Upper lobe of left lung (tissue), 6 donors: ENCODE measurements around the gene C6. TPM values are rescaled to one million over a fixed set of nuclear protein-coding genes. Genes with fewer than 3 reads are reported as not detected.
"Not testable (repeated sequence)": the region's sequence is repeated elsewhere in the genome, so short reads cannot be mapped to it uniquely, and the experiment has no call there.

Source experiments
- ATAC-seq, 2 donors: fragments of 200-7000 bp; cut with Tn5 transposase; one replicate each; pipeline ENCODE4 v1.9.1; 2022; ENCODE audit warnings: mild to moderate bottlenecking in 2 of 2, moderate library complexity in 2 of 2; ENCODE audit not compliant: low FRiP score in 2 of 2
- DNase-seq, 2 donors: peaks; one replicate each; pipeline ENCODE4 v3.0.0-alpha.2; 2019 to 2020
- H3K27ac ChIP-seq, 4 donors: fragments of 200-600 bp; sonication (generic); one replicate each; pipeline ENCODE4 v1.5.1; 2016 to 2019
- H3K27me3 ChIP-seq, 4 donors: fragments of 200-600 bp; sonication (generic); one replicate each; pipeline ENCODE4 v1.5.1; 2017 to 2019
- H3K36me3 ChIP-seq, 4 donors: fragments of 200-600 bp; sonication (generic); one replicate each; pipeline ENCODE4 v1.5.1; 2016 to 2019
- H3K4me1 ChIP-seq, 4 donors: fragments of 200-600 bp; sonication (generic); one replicate each; pipeline ENCODE4 v1.5.1; 2018 to 2019
- H3K4me3 ChIP-seq, 4 donors: fragments of 200-600 bp; sonication (generic); one replicate each; pipeline ENCODE4 v1.5.1; 2017 to 2019; ENCODE audit warnings: mild to moderate bottlenecking in 2 of 4, moderate library complexity in 1 of 4
- H3K9me3 ChIP-seq, 4 donors: fragments of 200-600 bp; sonication (generic); one replicate each; pipeline ENCODE4 v1.5.1; 2018 to 2019
- CTCF ChIP-seq, 6 experiments: fragments of 450-650 bp in 4 of 6; fragments of 200-600 bp in 2 of 6; sonication (generic) in 2 of 6; IDR thresholded peaks; one replicate each; pipeline ENCODE4 v1.5.1; 2016 to 2019; ENCODE audit warnings: antibody characterized with exemption in 6 of 6
- EP300 ChIP-seq, 4 donors: sonication (generic); formaldehyde crosslinking; IDR thresholded peaks; one replicate each; pipeline ENCODE4 v1.5.1; 2017; ENCODE audit warnings: antibody characterized with exemption in 4 of 4, control low read depth in 2 of 4
- POLR2A ChIP-seq, 4 donors: fragments of 450-650 bp; IDR thresholded peaks; one replicate each; pipeline ENCODE4 v1.5.1; 2016 to 2017; ENCODE audit warnings: antibody characterized with exemption in 4 of 4, mild to moderate bottlenecking in 2 of 4
- POLR2AphosphoS5 ChIP-seq, 2 donors: sonication (generic); formaldehyde crosslinking; IDR thresholded peaks; one replicate each; pipeline ENCODE4 v1.5.1; 2017; ENCODE audit warnings: antibody characterized with exemption in 2 of 2
- WGBS, 2 donors: methylation state at CpG; one replicate each; pipeline ENCODE4 v1.1.5; 2017 to 2018; 5-methylcytosine and 5-hydroxymethylcytosine counted together
- total RNA-seq, 6 donors: library from RNA; depleted of rRNA in 4 of 6; stranded (reverse); fragments of >200 nt in 4 of 6; gene quantifications; one replicate each; pipeline versions ENCODE4 v1.1.0 to v1.2.1, GENCODE V29; 2016 to 2021
- donor health status: DM: no; HTN: no; CAD: no; lungs with moderate emphysema.
- donor health status: DM: no; HTN: yes; CAD: no; lungs with severe emphysema.

Gene C6
- total RNA-seq, 6 donors from 2014 or later, result 0.89 to 35.6 (median 11.1) TPM

- WGBS, 2 donors, result 86 to 96% methylated on average over 1 of the region's 1 CpG
- DNase-seq, result no peak
- Histone ChIP-seq H3K27ac (no peak overlapping the region), H3K4me3 (no peak overlapping the region), H3K9me3 (no peaks in the 10 kb centered on the region), H3K4me1 (peaks cover 0 to 8% (median 2%) of the 10 kb centered on the region in 4 donors), H3K36me3 (no peaks in the 10 kb centered on the region), H3K27me3 (no peaks in the 10 kb centered on the region)
- no peak for ATAC-seq
- no peak for TF ChIP-seq POLR2AphosphoS5 (IDR thresholded peaks at IDR 0.05)
- no peak for TF ChIP-seq CTCF (IDR thresholded peaks at IDR 0.05)
- TF ChIP-seq EP300 (IDR thresholded peaks at IDR 0.05), result no peak
- no peak for TF ChIP-seq POLR2A (IDR thresholded peaks at IDR 0.05)
Measured at GRCh38 chr5:41186143-41186542, 27.2 kb downstream of the C6 start.

- H3K4me3 ChIP-seq, H3K27me3 ChIP-seq, H3K9me3 ChIP-seq, H3K27ac ChIP-seq, H3K4me1 ChIP-seq, ATAC-seq, DNase-seq, H3K36me3 ChIP-seq: not testable (repeated sequence)
- WGBS, 2 donors, result 78 to 91% methylated on average over 1 of the region's 1 CpG
Measured at GRCh38 chr5:41183331-41183730, 30.0 kb downstream of the C6 start.

- Histone ChIP-seq H3K27ac (no peak overlapping the region), H3K27me3 (no peaks in the 10 kb centered on the region), H3K4me3 (no peak overlapping the region), H3K36me3 (no peaks in the 10 kb centered on the region), H3K9me3 (no peaks in the 10 kb centered on the region), H3K4me1 (peaks cover 0 to 8% (median 2%) of the 10 kb centered on the region in 4 donors)
- TF ChIP-seq POLR2AphosphoS5 (IDR thresholded peaks at IDR 0.05), result no peak
- no peak for TF ChIP-seq CTCF (IDR thresholded peaks at IDR 0.05)
- TF ChIP-seq POLR2A (IDR thresholded peaks at IDR 0.05), result no peak
- TF ChIP-seq EP300 (IDR thresholded peaks at IDR 0.05), result no peak
- ATAC-seq (no peak), DNase-seq (no peak)
Measured at GRCh38 chr5:41182666-41183065, 30.7 kb downstream of the C6 start.

GRCh38 chr5:41181691-41182564 lies 31.4 kb downstream of the C6 start:
- no peak for TF ChIP-seq POLR2AphosphoS5 (IDR thresholded peaks at IDR 0.05)
- TF ChIP-seq CTCF (IDR thresholded peaks at IDR 0.05), result no peak
- TF ChIP-seq POLR2A (IDR thresholded peaks at IDR 0.05), result no peak
- no peak for TF ChIP-seq EP300 (IDR thresholded peaks at IDR 0.05)
- WGBS, 2 donors, result 57 to 71% methylated on average over 5 of the region's 5 CpGs
- peaks cover 0 to 8% (median 2%) of the 10 kb centered on the region in 4 donors for H3K4me1 ChIP-seq
- no peaks in the 10 kb centered on the region for H3K27me3 ChIP-seq
- H3K4me3 ChIP-seq, result no peak overlapping the region
- H3K9me3 ChIP-seq, result no peaks in the 10 kb centered on the region
- ATAC-seq (no peak), DNase-seq (no peak)
- no peak overlapping the region for H3K27ac ChIP-seq
- H3K36me3 ChIP-seq, result no peaks in the 10 kb centered on the region

GRCh38 chr5:41176952-41177351 lies 36.4 kb downstream of the C6 start:
- Histone ChIP-seq H3K9me3 (no peaks in the 10 kb centered on the region), H3K27me3 (no peaks in the 10 kb centered on the region), H3K27ac (no peak overlapping the region), H3K4me3 (no peak overlapping the region), H3K36me3 (no peaks in the 10 kb centered on the region), H3K4me1 (peaks cover 0 to under 1% (median 0%) of the 10 kb centered on the region in 4 donors)
- no peak for ATAC-seq
- no peak for DNase-seq
- TF ChIP-seq POLR2AphosphoS5 (IDR thresholded peaks at IDR 0.05), result no peak
- no peak for TF ChIP-seq EP300 (IDR thresholded peaks at IDR 0.05)
- TF ChIP-seq CTCF (IDR thresholded peaks at IDR 0.05), result no peak
- TF ChIP-seq POLR2A (IDR thresholded peaks at IDR 0.05), result no peak
- 68% methylated on average over 3 of the region's 3 CpGs for WGBS, 2 donors
